K562 (cell line): ENCODE measurements around the gene ALS2. TPM values are rescaled to one million over a fixed set of nuclear protein-coding genes. Genes with fewer than 3 reads are reported as not detected.

Experiments
- ATAC-seq: fragments of 200-7000 bp; cut with Tn5 transposase; 3 replicates; pipeline ENCODE4 v1.9.1; 2020; ENCODE audit warnings: moderate library complexity
- BruUV-seq: library from RNA; stranded (reverse); fragments of 400-500 nt; replicated peaks from 2 replicates; lab custom pipeline; 2021; lab: Mats Ljungman, UMichigan
- CTCF ChIA-PET: fragments of 300-600 bp; formaldehyde crosslinking; extraction: SDS; loops from one replicate; lab custom pipeline; 2021; ENCODE audit warnings: low intra/inter-chr PET ratio; lab: Yijun Ruan, JAX
- POLR2A ChIA-PET: fragments of 300-600, 350-650 bp; sonication (Branson Sonifier 250); formaldehyde crosslinking; extraction: SDS; loops from one replicate; lab custom pipeline; 2021; ENCODE audit warnings: antibody characterized with exemption, inconsistent platforms; lab: Yijun Ruan, JAX
- DNase-seq, 4 experiments: peaks; one replicate each; pipeline versions ENCODE4 v3.0.0 to v3.0.0-alpha.2; 2011 to 2018; ENCODE audit warnings: low spot score in 3 of 4, mixed read lengths in 3 of 4; ENCODE audit errors: extremely low read depth in 1 of 4
- FAIRE-seq: peaks from 2 replicates; lab custom pipeline; 2011; peaks lifted over from hg19 to GRCh38; lab: Jason Lieb, UNC
- H2AFZ ChIP-seq: 2 replicates; pipeline ENCODE4 v1.6.0; 2011; ENCODE audit warnings: low read depth, low read length, control low read depth, inconsistent platforms
- H3K27ac ChIP-seq: fragments of 200-600 bp; 3 replicates; pipeline ENCODE4 v1.8.0; 2011; ENCODE audit warnings: low read depth, mild to moderate bottlenecking, control low read depth, inconsistent platforms, low read length, moderate library complexity, mixed read lengths; ENCODE audit errors: extremely low read depth
- H3K27me3 ChIP-seq, 2 experiments: fragments of 300-600 bp in 1 of 2; 2 replicates in 1 of 2; 3 replicates in 1 of 2; pipeline versions ENCODE4 v1.6.0 to v1.8.0; 2011; ENCODE audit warnings: inconsistent platforms in 2 of 2, low read length in 2 of 2, mild to moderate bottlenecking in 1 of 2, mixed read lengths in 1 of 2, moderate library complexity in 1 of 2; ENCODE audit not compliant: control insufficient read depth in 2 of 2, insufficient read depth in 2 of 2
- H3K36me3 ChIP-seq: fragments of 300-600 bp; 3 replicates; pipeline ENCODE4 v1.8.0; 2011; ENCODE audit warnings: mild to moderate bottlenecking, low read length, inconsistent platforms; ENCODE audit not compliant: control insufficient read depth, insufficient read depth
- H3K4me1 ChIP-seq, 2 experiments: fragments of 200-600 bp in 1 of 2; replicated peaks in 1 of 2; 2 replicates in 1 of 2; 3 replicates in 1 of 2; pipeline versions ENCODE4 v1.5.1 to v1.8.0; 2011; ENCODE audit warnings: inconsistent platforms in 2 of 2, low read length in 2 of 2, mild to moderate bottlenecking in 1 of 2, mixed read lengths in 1 of 2, moderate library complexity in 1 of 2; ENCODE audit not compliant: control insufficient read depth in 2 of 2, insufficient read depth in 2 of 2
- H3K4me2 ChIP-seq: 2 replicates; pipeline ENCODE4 v1.6.1; 2011; ENCODE audit warnings: low read length, control low read depth, inconsistent platforms, mixed read lengths; ENCODE audit not compliant: insufficient read depth
- H3K4me3 ChIP-seq: fragments of 200-600 bp; sonication (generic), shearing (Covaris generic); 2 replicates; pipeline ENCODE4 v1.5.1; 2016; ENCODE audit warnings: control low read depth, inconsistent platforms
- H3K79me2 ChIP-seq: fragments of 200-600 bp; 3 replicates; pipeline ENCODE4 v1.8.0; 2011; ENCODE audit warnings: low read length, inconsistent platforms; ENCODE audit not compliant: control insufficient read depth, insufficient read depth
- H3K9ac ChIP-seq, 2 experiments: 2 replicates each; pipeline versions ENCODE4 v1.6.0 to v1.6.1; 2011; ENCODE audit warnings: low read depth in 2 of 2, low read length in 2 of 2, control low read depth in 1 of 2, inconsistent platforms in 1 of 2, mild to moderate bottlenecking in 1 of 2, mixed read lengths in 1 of 2; ENCODE audit not compliant: insufficient read depth in 1 of 2
- H3K9me1 ChIP-seq: one replicate; pipeline ENCODE4 v1.6.0; 2011; ENCODE audit warnings: inconsistent platforms, mild to moderate bottlenecking, low read length, moderate library complexity; ENCODE audit not compliant: control insufficient read depth, insufficient read depth
- H3K9me3 ChIP-seq: replicated peaks from 2 replicates; pipeline ENCODE4 v1.5.1; 2011; ENCODE audit warnings: low read depth, low read length, inconsistent platforms; ENCODE audit not compliant: control insufficient read depth, insufficient read depth
- H4K20me1 ChIP-seq: replicated peaks from 2 replicates; pipeline ENCODE4 v1.6.1; 2011; ENCODE audit warnings: low read length, inconsistent platforms, mixed read lengths; ENCODE audit not compliant: control insufficient read depth, insufficient read depth
- CBX3 ChIP-seq, 2 experiments: IDR thresholded peaks; 1 replicate in 1 of 2; 2 replicates in 1 of 2; pipeline ENCODE4 v1.6.1; 2012; ENCODE audit warnings: inconsistent platforms in 2 of 2, low read length in 2 of 2, borderline replicate concordance in 1 of 2, control low read depth in 1 of 2
- KDM2B ChIP-seq: fragments of 250-450 bp; sonication (Bioruptor Pico); IDR thresholded peaks from 2 replicates; pipeline ENCODE4 v1.8.0; 2021; ENCODE audit warnings: mild to moderate bottlenecking, moderate library complexity
- MIER1 ChIP-seq: fragments of 450-650 bp; IDR thresholded peaks from 2 replicates; pipeline ENCODE4 v1.6.1; 2016; ENCODE audit warnings: antibody characterized with exemption, mild to moderate bottlenecking, low read depth
- PHF21A ChIP-seq: fragments of 450-650 bp; IDR thresholded peaks from 2 replicates; pipeline ENCODE4 v1.6.1; 2017; ENCODE audit warnings: low read depth, borderline replicate concordance
- TEAD2 ChIP-seq: fragments of 450-650 bp; IDR thresholded peaks from 2 replicates; pipeline ENCODE4 v1.6.1; 2016; ENCODE audit warnings: missing genetic modification characterization, control low read depth, missing compliant biosample characterization
- in situ Hi-C: fragments of 300-500 bp; cut with MboI; formaldehyde crosslinking; loops from 4 replicates; pipeline ENCODE4 v1.15.0; 2018; ENCODE audit warnings: inconsistent platforms, mixed read lengths
- intact Hi-C: fragments of 100-400 bp; cut with micrococcal nuclease; formaldehyde crosslinking; loops from 2 replicates; pipeline ENCODE4 v1.14.2; 2022
- polyA plus RNA-seq, 8 experiments: library from polyadenylated mRNA; depleted of rRNA in 4 of 8; stranded (reverse) in 5 of 8; unstranded in 3 of 8; fragments of >200 nt; fragmentation: Nextera tagmentation in 2 of 8; fragmentation: Illumina TruSeq in 1 of 8; extraction: Ambion mirVana in 2 of 8; extraction: Trizol in 1 of 8; gene quantifications; 2 replicates each; pipeline versions ENCODE4 v1.2.1 to v1.2.3, GENCODE V29; 2011 to 2014; ENCODE audit warnings: inconsistent platforms in 1 of 8, missing spikeins in 1 of 8
- total RNA-seq, 7 experiments: library from RNA; depleted of rRNA in 6 of 7; stranded (reverse); fragments of >200 nt in 6 of 7; fragmentation: Illumina TruSeq in 2 of 7; extraction: Trizol in 2 of 7; gene quantifications; 2 replicates each; pipeline versions ENCODE4 v1.2.1 to v1.2.3, GENCODE V29; 2011 to 2021; ENCODE audit warnings: low replicate concordance in 1 of 7
- TF ChIP-seq, protein P1 (sequence below): fragments of 200-600 bp; sonication (generic); IDR thresholded peaks from one replicate; pipeline ENCODE4 v1.6.1; 2012; ENCODE audit warnings: mild to moderate bottlenecking, low read depth, low read length, inconsistent platforms
- TF ChIP-seq, protein P2 (sequence below), 2 experiments: fragments of 450-650 bp; IDR thresholded peaks; 2 replicates each; pipeline ENCODE4 v1.6.1; 2018; ENCODE audit warnings: mild to moderate bottlenecking in 2 of 2, low read depth in 1 of 2; ENCODE audit not compliant: partially characterized antibody in 2 of 2

Gene ALS2
- total and polyA plus RNA-seq, 9 of the 15 experiments (the other 6 are each of a cell fraction or from before 2014, with no cell fraction given), result 5.2 to 17.7 (median 11.6) TPM

DNA sequence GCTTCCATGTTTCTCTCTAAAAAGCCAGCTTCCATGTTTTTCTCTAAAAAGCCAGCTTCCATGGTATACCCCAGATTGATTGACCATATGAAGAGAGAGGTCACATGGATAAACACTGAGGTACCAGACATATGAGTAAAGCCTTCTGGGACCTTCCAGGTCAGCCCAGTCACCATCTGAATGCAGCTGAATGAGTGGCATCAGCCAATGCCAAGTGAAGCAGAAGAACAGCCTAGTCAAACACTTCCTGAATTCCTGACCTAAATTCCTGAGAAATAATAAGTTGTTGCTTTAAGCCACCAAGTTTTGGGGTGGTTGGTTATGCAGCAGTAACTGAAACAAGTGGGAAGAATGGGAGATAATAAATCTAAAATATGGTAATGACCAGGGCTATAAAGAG, 5.7 kb upstream of the ALS2 start:
- no peak overlapping the region for H3K9ac ChIP-seq
- POLR2A ChIA-PET, result no interaction called here
- BruUV-seq, result no TSS peak
- no peaks in the 10 kb centered on the region for H4K20me1 ChIP-seq
- CTCF ChIA-PET, result no interaction called here
- no peak overlapping the region for H2AFZ ChIP-seq
- no peaks in the 10 kb centered on the region for H3K36me3 ChIP-seq
- in situ Hi-C loops (no loop called here), intact Hi-C loops (no loop called here)
- no peaks in the 10 kb centered on the region for H3K9me1 ChIP-seq
- FAIRE-seq (no peak), DNase-seq (no peak), ATAC-seq (no peak)
- no peaks in the 10 kb centered on the region for H3K79me2 ChIP-seq
- H3K27me3 ChIP-seq, result no peaks in the 10 kb centered on the region
- H3K4me2 ChIP-seq, result no peak overlapping the region
- no peak overlapping the region for H3K27ac ChIP-seq
- H3K9me3 ChIP-seq, result no peaks in the 10 kb centered on the region
- H3K4me1 ChIP-seq, result peaks cover 5 to 17% of the 10 kb centered on the region in 2 experiments; a peak in 3 of 5 replicates
- no peak overlapping the region for H3K4me3 ChIP-seq
- TF ChIP-seq CBX3 (IDR thresholded peaks at IDR 0.05; ENCODE audit: borderline replicate concordance in 1 of 2, low read length in 2 of 2) (no peak), MIER1 (no peak), TEAD2 (tag) (no peak), PHF21A (no peak), KDM2B (CRISPR knock-in tag) (no peak)
- TF ChIP-seq, protein P1, sequence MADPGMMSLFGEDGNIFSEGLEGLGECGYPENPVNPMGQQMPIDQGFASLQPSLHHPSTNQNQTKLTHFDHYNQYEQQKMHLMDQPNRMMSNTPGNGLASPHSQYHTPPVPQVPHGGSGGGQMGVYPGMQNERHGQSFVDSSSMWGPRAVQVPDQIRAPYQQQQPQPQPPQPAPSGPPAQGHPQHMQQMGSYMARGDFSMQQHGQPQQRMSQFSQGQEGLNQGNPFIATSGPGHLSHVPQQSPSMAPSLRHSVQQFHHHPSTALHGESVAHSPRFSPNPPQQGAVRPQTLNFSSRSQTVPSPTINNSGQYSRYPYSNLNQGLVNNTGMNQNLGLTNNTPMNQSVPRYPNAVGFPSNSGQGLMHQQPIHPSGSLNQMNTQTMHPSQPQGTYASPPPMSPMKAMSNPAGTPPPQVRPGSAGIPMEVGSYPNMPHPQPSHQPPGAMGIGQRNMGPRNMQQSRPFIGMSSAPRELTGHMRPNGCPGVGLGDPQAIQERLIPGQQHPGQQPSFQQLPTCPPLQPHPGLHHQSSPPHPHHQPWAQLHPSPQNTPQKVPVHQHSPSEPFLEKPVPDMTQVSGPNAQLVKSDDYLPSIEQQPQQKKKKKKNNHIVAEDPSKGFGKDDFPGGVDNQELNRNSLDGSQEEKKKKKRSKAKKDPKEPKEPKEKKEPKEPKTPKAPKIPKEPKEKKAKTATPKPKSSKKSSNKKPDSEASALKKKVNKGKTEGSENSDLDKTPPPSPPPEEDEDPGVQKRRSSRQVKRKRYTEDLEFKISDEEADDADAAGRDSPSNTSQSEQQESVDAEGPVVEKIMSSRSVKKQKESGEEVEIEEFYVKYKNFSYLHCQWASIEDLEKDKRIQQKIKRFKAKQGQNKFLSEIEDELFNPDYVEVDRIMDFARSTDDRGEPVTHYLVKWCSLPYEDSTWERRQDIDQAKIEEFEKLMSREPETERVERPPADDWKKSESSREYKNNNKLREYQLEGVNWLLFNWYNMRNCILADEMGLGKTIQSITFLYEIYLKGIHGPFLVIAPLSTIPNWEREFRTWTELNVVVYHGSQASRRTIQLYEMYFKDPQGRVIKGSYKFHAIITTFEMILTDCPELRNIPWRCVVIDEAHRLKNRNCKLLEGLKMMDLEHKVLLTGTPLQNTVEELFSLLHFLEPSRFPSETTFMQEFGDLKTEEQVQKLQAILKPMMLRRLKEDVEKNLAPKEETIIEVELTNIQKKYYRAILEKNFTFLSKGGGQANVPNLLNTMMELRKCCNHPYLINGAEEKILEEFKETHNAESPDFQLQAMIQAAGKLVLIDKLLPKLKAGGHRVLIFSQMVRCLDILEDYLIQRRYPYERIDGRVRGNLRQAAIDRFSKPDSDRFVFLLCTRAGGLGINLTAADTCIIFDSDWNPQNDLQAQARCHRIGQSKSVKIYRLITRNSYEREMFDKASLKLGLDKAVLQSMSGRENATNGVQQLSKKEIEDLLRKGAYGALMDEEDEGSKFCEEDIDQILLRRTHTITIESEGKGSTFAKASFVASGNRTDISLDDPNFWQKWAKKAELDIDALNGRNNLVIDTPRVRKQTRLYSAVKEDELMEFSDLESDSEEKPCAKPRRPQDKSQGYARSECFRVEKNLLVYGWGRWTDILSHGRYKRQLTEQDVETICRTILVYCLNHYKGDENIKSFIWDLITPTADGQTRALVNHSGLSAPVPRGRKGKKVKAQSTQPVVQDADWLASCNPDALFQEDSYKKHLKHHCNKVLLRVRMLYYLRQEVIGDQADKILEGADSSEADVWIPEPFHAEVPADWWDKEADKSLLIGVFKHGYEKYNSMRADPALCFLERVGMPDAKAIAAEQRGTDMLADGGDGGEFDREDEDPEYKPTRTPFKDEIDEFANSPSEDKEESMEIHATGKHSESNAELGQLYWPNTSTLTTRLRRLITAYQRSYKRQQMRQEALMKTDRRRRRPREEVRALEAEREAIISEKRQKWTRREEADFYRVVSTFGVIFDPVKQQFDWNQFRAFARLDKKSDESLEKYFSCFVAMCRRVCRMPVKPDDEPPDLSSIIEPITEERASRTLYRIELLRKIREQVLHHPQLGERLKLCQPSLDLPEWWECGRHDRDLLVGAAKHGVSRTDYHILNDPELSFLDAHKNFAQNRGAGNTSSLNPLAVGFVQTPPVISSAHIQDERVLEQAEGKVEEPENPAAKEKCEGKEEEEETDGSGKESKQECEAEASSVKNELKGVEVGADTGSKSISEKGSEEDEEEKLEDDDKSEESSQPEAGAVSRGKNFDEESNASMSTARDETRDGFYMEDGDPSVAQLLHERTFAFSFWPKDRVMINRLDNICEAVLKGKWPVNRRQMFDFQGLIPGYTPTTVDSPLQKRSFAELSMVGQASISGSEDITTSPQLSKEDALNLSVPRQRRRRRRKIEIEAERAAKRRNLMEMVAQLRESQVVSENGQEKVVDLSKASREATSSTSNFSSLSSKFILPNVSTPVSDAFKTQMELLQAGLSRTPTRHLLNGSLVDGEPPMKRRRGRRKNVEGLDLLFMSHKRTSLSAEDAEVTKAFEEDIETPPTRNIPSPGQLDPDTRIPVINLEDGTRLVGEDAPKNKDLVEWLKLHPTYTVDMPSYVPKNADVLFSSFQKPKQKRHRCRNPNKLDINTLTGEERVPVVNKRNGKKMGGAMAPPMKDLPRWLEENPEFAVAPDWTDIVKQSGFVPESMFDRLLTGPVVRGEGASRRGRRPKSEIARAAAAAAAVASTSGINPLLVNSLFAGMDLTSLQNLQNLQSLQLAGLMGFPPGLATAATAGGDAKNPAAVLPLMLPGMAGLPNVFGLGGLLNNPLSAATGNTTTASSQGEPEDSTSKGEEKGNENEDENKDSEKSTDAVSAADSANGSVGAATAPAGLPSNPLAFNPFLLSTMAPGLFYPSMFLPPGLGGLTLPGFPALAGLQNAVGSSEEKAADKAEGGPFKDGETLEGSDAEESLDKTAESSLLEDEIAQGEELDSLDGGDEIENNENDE, result no peak
- TF ChIP-seq, protein P2, sequence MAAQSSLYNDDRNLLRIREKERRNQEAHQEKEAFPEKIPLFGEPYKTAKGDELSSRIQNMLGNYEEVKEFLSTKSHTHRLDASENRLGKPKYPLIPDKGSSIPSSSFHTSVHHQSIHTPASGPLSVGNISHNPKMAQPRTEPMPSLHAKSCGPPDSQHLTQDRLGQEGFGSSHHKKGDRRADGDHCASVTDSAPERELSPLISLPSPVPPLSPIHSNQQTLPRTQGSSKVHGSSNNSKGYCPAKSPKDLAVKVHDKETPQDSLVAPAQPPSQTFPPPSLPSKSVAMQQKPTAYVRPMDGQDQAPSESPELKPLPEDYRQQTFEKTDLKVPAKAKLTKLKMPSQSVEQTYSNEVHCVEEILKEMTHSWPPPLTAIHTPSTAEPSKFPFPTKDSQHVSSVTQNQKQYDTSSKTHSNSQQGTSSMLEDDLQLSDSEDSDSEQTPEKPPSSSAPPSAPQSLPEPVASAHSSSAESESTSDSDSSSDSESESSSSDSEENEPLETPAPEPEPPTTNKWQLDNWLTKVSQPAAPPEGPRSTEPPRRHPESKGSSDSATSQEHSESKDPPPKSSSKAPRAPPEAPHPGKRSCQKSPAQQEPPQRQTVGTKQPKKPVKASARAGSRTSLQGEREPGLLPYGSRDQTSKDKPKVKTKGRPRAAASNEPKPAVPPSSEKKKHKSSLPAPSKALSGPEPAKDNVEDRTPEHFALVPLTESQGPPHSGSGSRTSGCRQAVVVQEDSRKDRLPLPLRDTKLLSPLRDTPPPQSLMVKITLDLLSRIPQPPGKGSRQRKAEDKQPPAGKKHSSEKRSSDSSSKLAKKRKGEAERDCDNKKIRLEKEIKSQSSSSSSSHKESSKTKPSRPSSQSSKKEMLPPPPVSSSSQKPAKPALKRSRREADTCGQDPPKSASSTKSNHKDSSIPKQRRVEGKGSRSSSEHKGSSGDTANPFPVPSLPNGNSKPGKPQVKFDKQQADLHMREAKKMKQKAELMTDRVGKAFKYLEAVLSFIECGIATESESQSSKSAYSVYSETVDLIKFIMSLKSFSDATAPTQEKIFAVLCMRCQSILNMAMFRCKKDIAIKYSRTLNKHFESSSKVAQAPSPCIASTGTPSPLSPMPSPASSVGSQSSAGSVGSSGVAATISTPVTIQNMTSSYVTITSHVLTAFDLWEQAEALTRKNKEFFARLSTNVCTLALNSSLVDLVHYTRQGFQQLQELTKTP (IDR thresholded peaks at IDR 0.05; ENCODE audit: low read depth in 1 of 2, partially characterized antibody in 2 of 2), result no peak
